ENCODE data around the gene SLC17A2. TPM values are rescaled to one million over a fixed set of nuclear protein-coding genes. Genes with fewer than 3 reads are reported as not detected.

The SLC17A2 gene
- total RNA-seq, 1 donor from 2014 or later, result not detected

GRCh38 chr6:25959890-25960536 is 29.5 kb upstream of the SLC17A2 start:
- Mint-ChIP-seq H3K36me3 (ENCODE audit: insufficient read depth) (peaks cover 2% of the 10 kb centered on the region), H3K4me3 (ENCODE audit: low read depth) (no peak overlapping the region), H3K9me3 (ENCODE audit: low read depth) (peaks cover 21% of the 10 kb centered on the region), H3K27ac (no peak overlapping the region), H3K27me3 (no peaks in the 10 kb centered on the region), H3K4me1 (ENCODE audit: low read depth) (peaks cover 31% of the 10 kb centered on the region)
- no peak for DNase-seq (ENCODE audit: low spot score, unreplicated experiment)
- no peak for TF ChIP-seq CTCF (IDR thresholded peaks at IDR 0.05; ENCODE audit: unreplicated experiment)

- peaks cover 26% of the 10 kb centered on the region for H3K4me1 Mint-ChIP-seq (ENCODE audit: low read depth)
- peaks cover 2% of the 10 kb centered on the region for H3K36me3 Mint-ChIP-seq (ENCODE audit: insufficient read depth)
- H3K9me3 Mint-ChIP-seq (ENCODE audit: low read depth), result peaks cover 21% of the 10 kb centered on the region
- no peak overlapping the region for H3K4me3 Mint-ChIP-seq (ENCODE audit: low read depth)
- DNase-seq (ENCODE audit: low spot score, unreplicated experiment), result no peak
- TF ChIP-seq CTCF (IDR thresholded peaks at IDR 0.05; ENCODE audit: unreplicated experiment), result no peak
- no peaks in the 10 kb centered on the region for H3K27me3 Mint-ChIP-seq
- H3K27ac Mint-ChIP-seq, result no peak overlapping the region
These were observed 28.2 kb upstream of the SLC17A2 start for GRCh38 chr6:25958700-25959162.

GRCh38 chr6:25956226-25956625 is 25.7 kb upstream of the SLC17A2 start:
- no peak for TF ChIP-seq CTCF (IDR thresholded peaks at IDR 0.05; ENCODE audit: unreplicated experiment)
- Mint-ChIP-seq H3K27ac (no peak overlapping the region), H3K9me3 (ENCODE audit: low read depth) (peaks cover 21% of the 10 kb centered on the region), H3K27me3 (no peaks in the 10 kb centered on the region), H3K4me1 (ENCODE audit: low read depth) (peaks cover 10% of the 10 kb centered on the region), H3K36me3 (ENCODE audit: insufficient read depth) (peaks cover 2% of the 10 kb centered on the region), H3K4me3 (ENCODE audit: low read depth) (no peak overlapping the region)
- DNase-seq (ENCODE audit: low spot score, unreplicated experiment), result no peak

GRCh38 chr6:25954756-25955155 is 24.3 kb upstream of the SLC17A2 start:
- Mint-ChIP-seq H3K27ac (no peak overlapping the region), H3K4me1 (ENCODE audit: low read depth) (peaks cover 10% of the 10 kb centered on the region), H3K27me3 (no peaks in the 10 kb centered on the region), H3K4me3 (ENCODE audit: low read depth) (no peak overlapping the region), H3K36me3 (ENCODE audit: insufficient read depth) (peaks cover 1% of the 10 kb centered on the region), H3K9me3 (ENCODE audit: low read depth) (peaks cover 18% of the 10 kb centered on the region)
- no peak for DNase-seq (ENCODE audit: low spot score, unreplicated experiment)
- no peak for TF ChIP-seq CTCF (IDR thresholded peaks at IDR 0.05; ENCODE audit: unreplicated experiment)

GRCh38 chr6:25953733-25954132 is 23.2 kb upstream of the SLC17A2 start:
- no peaks in the 10 kb centered on the region for H3K27me3 Mint-ChIP-seq
- DNase-seq (ENCODE audit: low spot score, unreplicated experiment), result no peak
- H3K36me3 Mint-ChIP-seq (ENCODE audit: insufficient read depth), result peaks cover 1% of the 10 kb centered on the region
- H3K27ac Mint-ChIP-seq, result no peak overlapping the region
- peaks cover 8% of the 10 kb centered on the region for H3K9me3 Mint-ChIP-seq (ENCODE audit: low read depth)
- no peak overlapping the region for H3K4me3 Mint-ChIP-seq (ENCODE audit: low read depth)
- peaks cover 10% of the 10 kb centered on the region for H3K4me1 Mint-ChIP-seq (ENCODE audit: low read depth)
- no peak for TF ChIP-seq CTCF (IDR thresholded peaks at IDR 0.05; ENCODE audit: unreplicated experiment)

Measured in progenitor cell of endocrine pancreas (in vitro differentiated cells).